Endometrial microvascular endothelial cells (primary cell): ENCODE data around the gene SHQ1. TPM values are rescaled to one million over a fixed set of nuclear protein-coding genes. Genes with fewer than 3 reads are reported as not detected.
"Not testable (repeated sequence)": the region's sequence is repeated elsewhere in the genome, so short reads cannot be mapped to it uniquely, and the experiment has no call there.

Experiments used
- in situ Hi-C: cut with HindIII; loops from 2 replicates; pipeline ENCODE4 v1.10.0; 2017; ENCODE audit warnings: low sequenced_read_pairs, low pct_unique_long_range_greater_than_20kb; ENCODE audit errors: inconsistent ontology term
- total RNA-seq: library from RNA; depleted of rRNA; stranded (reverse); fragments of >200 nt; gene quantifications from one replicate; pipeline ENCODE4 v1.2.3, GENCODE V29; 2015; ENCODE audit errors: inconsistent ontology term

Gene SHQ1
- total RNA-seq, 1 donor from 2014 or later, result 20.1 TPM

DNA sequence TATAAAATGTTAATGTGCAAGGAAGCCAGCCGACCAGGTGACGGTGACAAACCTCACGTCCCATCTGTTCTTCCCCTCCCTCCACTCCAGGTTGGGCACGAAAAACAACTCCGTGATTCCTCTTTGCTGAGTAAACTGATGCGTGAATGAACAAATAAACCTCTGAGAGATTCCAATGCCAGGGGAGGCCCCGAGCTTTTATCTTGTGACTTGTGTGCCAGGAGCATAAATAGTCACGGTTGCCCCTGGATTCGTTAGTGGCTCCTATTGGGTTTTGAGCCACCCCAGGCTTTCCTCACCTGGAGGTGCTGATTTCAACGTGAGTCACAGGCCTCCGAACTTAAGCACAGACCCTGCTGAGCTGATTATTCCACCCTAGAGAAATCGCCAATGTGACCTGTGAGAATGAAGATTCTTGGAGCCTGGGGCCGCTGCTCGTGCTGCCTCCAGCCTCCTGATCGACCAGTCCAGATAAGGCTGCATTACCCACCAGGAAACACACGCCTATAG is 119.2 kb downstream of the SHQ1 start:
- in situ Hi-C loops, result no loop called here

DNA sequence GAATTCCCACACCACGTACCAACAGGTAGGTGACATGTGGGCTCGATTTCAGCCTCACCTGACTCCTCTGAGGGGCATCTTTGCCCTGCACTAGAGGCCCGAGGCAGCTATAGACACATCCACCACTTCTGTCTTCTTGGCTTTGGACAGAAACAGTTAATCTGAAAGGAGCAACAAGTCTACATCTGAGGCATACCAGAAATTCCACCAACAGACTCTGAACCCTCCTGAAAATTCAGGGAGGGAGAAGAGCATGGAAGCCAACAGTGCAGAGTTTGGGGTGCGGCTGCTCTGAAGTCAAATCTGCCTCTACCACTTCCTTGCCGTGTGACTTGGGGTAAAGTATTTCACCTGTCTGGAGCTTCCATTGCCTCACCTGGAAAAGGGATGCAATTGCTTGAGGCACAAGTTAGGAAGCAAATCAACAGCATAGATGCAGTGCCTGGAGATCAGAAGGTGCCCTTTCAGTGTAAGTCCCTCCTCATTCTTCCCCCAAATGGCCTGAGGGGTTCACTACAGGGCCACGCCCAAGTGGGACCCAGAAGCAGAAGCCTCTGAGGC is 119.8 kb downstream of the SHQ1 start:
- in situ Hi-C loops, result no loop called here

DNA sequence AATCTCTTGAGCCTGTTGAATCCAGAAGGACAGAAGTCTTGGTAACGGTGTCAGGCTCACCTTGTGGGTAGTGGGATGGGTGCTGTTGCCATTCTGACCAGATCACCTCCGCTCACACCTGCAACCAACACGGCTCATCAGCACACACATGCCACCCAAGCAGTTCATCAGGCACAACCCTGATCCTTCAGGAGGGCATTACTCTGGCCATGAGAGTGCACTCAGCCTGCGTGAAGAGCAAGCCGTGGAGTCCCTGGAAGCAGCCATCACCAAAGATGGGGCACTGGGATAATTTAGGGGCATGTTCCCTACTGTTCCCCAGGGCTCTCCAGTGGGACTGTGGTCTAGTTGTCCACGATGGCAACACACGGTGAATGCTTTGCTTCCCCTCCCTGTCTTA is 120.5 kb downstream of the SHQ1 start:
- in situ Hi-C loops, result no loop called here

DNA sequence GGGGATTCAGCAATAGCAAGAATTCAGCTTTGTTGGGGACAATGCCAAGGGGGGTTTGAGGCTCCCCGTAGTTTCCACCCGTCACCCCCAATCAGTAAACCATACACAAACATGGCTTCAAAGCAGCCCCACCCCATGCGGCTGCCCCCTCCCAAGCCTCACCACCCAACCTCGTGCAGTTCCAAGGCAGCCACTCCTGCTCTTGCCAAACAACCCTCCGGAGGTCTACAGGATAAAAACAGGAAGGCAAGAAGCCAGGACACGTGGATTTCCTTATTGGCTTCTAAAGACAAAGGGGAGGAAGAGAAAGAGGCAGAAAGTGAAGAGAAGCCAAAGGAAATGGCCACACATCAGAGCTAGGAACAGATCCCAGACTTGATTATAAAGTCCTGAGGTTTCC is 121.1 kb downstream of the SHQ1 start:
- in situ Hi-C loops, result no loop called here

GRCh38 chr3:72725229-72725628 is 123.0 kb downstream of the SHQ1 start:
- in situ Hi-C loops, result no loop called here

DNA sequence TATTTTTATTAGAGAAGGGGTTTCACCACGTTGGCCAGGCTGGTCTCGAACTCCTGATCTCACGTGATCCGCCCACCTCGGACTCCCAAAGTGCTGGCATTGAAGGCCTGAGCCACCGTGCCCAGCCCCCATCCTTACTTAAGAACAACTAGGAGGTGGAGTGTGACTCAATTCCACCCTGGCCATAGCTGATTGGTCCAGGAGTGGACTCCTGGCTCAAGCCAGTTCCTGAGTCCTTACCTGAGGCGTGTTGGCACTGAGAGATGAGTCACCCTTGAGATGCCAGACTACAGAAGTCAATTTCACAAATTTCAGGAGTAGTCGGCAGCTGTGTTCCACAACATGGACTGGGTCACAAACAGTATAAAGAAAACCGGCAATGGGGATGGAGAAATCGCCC is 124.2 kb downstream of the SHQ1 start:
- in situ Hi-C loops, result no loop called here

DNA sequence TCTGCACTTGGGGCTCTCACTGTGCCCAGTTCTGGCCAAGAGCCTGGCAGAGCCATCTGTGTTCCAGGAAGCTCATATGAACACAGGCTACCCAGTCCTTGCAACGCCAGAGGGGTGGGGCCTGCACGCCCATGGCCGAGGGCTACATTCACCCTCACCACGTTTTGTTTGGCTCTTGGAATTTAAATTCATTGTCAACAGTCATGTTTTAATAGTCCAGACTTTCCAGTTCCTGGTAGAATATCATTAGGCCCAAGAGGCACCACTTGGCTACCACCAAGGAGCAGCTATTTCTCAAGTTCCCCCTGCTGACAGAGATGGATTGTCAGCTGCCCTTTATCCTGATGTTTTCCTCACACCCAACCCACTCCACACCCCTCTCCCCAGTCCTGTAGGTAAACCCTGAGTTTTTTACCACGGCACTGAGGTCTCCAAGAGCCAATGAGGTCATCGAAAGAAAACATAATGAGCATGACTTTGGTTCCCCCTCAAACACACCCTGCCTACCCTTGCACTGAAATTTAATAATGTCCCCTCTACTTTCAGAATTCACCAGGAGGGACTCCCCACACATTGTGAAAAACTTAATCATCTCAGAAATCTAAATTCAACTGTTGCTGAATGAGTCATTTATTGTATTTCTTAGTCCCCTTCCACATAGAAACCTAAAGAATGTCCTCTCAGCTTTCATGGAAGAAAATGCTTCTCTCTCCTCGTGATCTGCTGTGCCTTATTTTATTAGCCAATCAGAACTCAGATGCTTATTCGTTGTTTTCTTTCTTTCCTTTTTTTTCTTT is 125.1 kb downstream of the SHQ1 start:
- in situ Hi-C loops, result no loop called here

GRCh38 chr3:72721683-72722381 is 126.4 kb downstream of the SHQ1 start:
- in situ Hi-C loops, result no loop called here

DNA sequence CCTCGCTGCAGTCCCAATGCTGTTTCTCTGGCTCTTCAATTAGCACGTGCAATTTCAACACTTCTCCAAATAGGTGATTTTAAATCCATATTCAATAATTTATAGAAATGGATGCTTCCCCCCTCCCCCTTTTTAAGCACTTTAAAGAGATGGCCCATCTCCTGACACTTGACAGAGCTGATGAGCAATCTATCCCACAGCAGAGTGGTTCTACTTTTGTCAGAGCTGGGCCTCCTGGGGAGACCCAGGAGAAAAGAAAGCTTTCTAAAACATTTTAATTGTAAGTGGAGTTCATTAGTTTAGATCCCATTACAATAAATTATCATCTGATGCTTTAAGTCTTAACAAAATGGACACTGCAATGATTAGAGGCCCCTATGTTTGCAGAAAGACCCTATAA is 127.7 kb downstream of the SHQ1 start:
- in situ Hi-C loops, result no loop called here

GRCh38 chr3:72719137-72719536 is 129.1 kb downstream of the SHQ1 start:
- in situ Hi-C loops, result no loop called here

DNA sequence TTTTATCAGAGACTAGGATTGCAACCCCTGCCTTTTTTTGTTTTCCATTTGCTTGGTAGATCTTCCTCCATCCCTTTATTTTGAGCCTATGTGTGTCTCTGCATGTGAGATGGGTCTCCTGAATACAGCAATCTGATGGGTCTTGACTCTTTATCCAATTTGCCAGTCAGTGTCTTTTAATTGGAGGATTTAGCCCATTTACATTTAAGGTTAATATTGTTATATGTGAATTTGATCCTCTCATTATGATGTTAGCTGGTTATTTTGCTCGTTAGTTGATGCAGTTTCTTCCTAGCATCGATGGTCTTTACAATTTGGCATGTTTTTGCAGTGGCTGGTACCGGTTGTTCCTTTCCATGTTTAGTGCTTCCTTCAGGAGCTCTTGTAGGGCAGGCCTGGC is 134.1 kb downstream of the SHQ1 start:
- in situ Hi-C loops, result not testable (repeated sequence)

DNA sequence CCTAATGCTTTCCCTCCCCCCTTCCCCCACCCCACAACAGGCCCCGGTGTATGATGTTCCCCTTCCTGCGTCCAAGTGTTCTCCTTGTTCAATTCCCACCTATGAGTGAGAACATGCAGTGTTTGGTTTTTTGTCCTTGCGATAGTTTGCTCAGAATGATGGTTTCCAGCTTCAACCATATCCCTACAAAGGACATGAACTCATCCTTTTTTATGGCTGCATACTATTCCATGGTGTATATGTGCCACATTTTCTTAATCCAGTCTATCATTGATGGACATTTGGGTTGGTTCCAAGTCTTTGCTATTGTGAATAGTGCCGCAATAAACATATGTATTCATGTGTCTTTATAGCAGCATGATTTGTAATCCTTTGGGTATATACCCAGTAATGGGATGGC is 137.8 kb downstream of the SHQ1 start:
- in situ Hi-C loops, result not testable (repeated sequence)

DNA sequence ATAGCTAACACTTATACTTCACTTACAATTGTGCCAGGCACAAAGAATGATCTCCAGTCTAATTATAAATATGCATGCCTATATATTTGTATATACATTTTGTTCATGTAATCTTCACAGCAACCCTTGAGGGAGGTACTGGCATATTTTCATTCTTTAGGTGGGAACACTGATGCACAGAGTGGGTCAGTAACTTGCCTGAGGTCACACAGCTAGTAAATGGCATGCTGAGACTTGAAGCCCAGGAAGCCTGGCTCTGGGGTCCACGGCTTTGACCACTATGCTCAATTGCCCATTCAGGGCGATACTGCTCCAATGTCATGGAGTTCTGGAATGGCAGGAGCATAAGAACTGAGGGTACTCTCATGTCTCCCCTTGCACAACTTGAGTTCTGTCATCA is 139.8 kb downstream of the SHQ1 start:
- in situ Hi-C loops, result no loop called here

DNA sequence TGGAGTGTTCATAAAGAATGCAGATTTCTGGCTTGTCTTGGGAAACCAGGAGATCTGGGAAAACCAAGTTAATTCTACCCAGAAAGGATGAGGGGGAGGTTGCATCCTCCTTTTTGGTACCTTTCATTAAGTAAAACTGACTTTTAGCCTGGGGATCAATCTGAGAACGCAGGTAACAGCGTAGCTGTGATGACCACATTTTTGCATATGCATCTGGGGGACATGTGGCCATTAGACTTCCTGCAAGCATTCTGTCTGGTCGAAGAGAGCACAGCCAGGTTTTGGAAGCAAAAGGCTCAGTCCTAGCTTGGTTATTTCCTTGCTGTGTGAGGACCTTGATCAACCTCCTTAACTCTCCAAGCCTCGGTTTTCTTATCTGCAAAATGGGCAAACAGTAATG is 145.2 kb downstream of the SHQ1 start:
- in situ Hi-C loops, result no loop called here

DNA sequence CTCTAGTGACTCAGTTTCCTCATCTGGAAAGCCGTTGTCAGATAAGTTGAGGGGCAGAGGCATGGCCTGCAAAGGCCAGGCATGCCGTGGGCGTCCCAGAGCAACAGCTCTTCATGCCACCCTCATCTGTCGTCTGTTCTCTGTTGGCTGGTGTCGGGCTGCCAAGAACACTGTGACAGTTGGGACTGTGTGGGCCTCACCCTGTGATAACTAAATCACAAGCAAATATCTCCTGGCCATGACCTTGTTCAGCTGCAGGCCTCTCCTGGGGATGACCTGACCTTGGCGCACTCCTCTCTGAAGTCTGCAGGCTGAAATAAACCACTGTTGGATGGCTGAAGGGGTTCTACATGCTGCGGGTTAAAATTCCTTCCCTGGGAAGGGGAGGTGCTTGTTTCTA is 145.9 kb downstream of the SHQ1 start:
- in situ Hi-C loops, result no loop called here

DNA sequence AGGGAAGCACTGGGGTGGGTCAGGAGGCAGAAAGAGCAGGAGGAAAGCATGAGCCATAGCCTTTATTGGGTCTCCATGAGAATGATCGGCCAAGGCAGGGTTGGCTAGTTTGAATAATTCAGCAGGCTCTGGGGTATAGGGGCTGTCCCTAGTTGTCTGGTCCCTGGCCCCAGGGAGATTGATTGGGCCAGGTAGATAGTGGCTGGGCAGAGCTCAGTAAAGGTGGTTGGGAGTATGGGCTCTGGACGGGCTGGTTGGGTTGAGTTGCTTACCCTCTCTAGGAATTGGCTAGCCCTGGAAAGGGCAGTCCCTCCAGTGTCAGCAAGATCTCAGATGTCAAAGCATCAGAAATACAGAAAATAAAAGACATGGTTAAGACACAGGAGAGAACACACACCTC is 148.1 kb downstream of the SHQ1 start:
- in situ Hi-C loops, result no loop called here

- in situ Hi-C loops, result no loop called here
Observed at GRCh38 chr3:72699631-72700030, 148.6 kb downstream of the SHQ1 start.
